ENCODE measurements around the gene ZNF546.
"Not testable (repeated sequence)": the region's sequence is repeated elsewhere in the genome, so short reads cannot be mapped to it uniquely, and the experiment has no call there.

The ZNF546 gene

GRCh38 chr19:39996811-39997637 is at the start of gene ZNF546:
ZNF546 (plus strand) TSS chr19:39997060; CDS start chr19:39998327, 1,267 bp downstream.
- TF ChIP-seq ZFX (IDR thresholded peaks at IDR 0.05) (peak; percentile 96), CTCF (conservative IDR thresholded peaks at IDR 0.05) (no peak)
- peak within 1 kb of the TSS; percentile 73 for H3K27ac ChIP-seq

GRCh38 chr19:39949026-39949747 is 47.7 kb upstream of the ZNF546 start:
- no peak overlapping the region for H3K27ac ChIP-seq
- no peak for TF ChIP-seq CTCF (conservative IDR thresholded peaks at IDR 0.05)
- TF ChIP-seq ZFX (IDR thresholded peaks at IDR 0.05) = no peak

GRCh38 chr19:39951065-39951650 is 45.7 kb upstream of the ZNF546 start:
- H3K27ac ChIP-seq = no peak overlapping the region
- no peak for TF ChIP-seq ZFX (IDR thresholded peaks at IDR 0.05)
- TF ChIP-seq CTCF (conservative IDR thresholded peaks at IDR 0.05) = no peak

DNA sequence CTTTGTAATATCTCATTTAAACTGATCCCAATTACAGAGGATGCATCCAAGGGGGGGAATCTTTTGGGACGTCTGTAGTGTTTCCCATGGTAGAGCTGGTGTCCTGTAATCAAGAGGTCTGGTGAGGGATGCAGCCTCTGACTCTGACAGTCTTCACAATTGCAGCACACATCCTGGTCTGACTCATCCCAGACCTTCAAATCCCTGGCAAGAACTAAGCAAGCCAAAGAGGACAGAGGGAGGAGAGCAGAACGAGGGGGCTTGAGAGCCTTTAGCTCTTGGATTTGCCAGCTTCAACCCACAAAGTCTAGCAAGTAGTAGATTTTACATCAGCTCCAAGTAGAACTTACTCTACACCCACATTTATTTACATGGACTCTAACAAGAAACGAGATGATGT is 45.2 kb upstream of the ZNF546 start:
- H3K27ac ChIP-seq = no peak overlapping the region
- TF ChIP-seq CTCF (conservative IDR thresholded peaks at IDR 0.05) (no peak), ZFX (IDR thresholded peaks at IDR 0.05) (no peak)

DNA sequence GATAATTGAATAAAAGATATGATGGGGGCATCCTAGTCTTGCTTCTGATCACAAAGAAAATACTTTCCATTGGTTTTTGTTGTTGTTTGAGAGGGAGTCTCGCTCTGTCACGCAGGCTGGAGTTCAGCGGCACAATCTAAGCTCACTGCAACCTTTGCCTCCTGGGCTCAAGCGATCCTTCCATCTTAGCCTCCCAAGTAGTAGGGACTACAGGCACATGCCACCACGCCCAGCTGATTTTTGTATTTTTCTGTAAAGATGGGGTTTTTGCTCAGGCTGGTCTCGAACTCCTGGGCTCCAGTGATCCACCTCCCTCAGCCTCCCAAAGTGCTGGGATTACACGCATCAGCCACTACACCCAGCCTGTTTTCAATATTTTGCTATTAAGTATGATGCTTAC is 42.9 kb upstream of the ZNF546 start:
- TF ChIP-seq ZFX (IDR thresholded peaks at IDR 0.05) (no peak), CTCF (conservative IDR thresholded peaks at IDR 0.05) (no peak)
- no peak overlapping the region for H3K27ac ChIP-seq

DNA sequence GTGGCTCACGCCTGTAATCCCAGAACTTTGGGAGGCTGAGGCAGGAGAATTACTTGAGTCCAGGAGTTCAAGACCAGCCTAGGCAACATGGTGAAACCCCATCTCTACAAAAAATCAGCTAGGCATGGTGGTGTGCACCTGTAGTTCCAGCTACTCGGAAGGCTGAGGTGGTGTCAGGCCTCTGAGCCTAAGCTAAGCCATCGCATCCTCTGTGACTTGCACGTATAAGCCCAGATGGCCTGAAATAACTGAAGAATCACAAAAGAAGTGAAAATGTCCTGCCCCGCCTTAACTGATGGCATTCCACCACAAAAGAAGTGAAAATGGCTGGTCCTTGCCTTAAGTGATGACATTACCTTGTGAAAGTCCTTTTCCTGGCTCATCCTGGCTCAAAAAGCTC is 39.0 kb upstream of the ZNF546 start:
- not testable (repeated sequence) for H3K27ac ChIP-seq

- H3K27ac ChIP-seq = not testable (repeated sequence)
Observed at GRCh38 chr19:39958942-39959341, 37.9 kb upstream of the ZNF546 start.

DNA sequence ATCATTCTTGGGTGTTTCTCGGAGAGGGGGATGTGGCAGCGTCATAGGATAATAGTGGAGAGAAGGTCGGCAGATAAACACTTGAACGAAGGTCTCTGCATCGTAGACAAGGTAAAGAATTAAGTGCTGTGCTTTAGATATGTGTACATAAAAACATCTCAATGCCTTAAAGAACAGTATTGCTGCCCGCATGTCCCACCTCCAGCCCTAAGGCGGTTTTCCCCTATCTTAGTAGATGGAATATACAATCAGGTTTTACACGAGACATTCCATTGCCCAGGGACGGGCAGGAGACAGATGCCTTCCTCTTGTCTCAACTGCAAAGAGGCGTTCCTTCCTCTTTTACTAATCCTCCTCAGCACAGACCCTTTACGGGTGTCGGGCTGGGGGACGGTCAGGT is 37.5 kb upstream of the ZNF546 start:
- not testable (repeated sequence) for H3K27ac ChIP-seq
